ENCODE data around the gene PODNL1. TPM values are rescaled to one million over a fixed set of nuclear protein-coding genes. Genes with fewer than 3 reads are reported as not detected.
A peak's percentile ranks its signal among the peaks of the same experiment; 100 is the strongest.

PODNL1 gene
- total and polyA plus RNA-seq, 8 donors, result 1.3 to 17.9 (median 1.7) TPM

GRCh38 chr19:13917888-13918406 is 20.3 kb downstream of the PODNL1 start:
- no peak overlapping the region for H3K27ac ChIP-seq
- no peak overlapping the region for H3K4me3 ChIP-seq
- peaks cover 0 to 5% of the 10 kb centered on the region in 2 donors for H3K4me1 ChIP-seq
- intact Hi-C loops (cut with DNase I), result no loop called here
- H3K36me3 ChIP-seq, result peaks cover 0 to 95% of the 10 kb centered on the region in 2 donors
- TF ChIP-seq CTCF (IDR thresholded peaks at IDR 0.05), result no peak
- DNase-seq (no peak), ATAC-seq (peak; percentile 13)
- H3K9me3 ChIP-seq, result peaks cover 0 to 6% of the 10 kb centered on the region in 2 donors
- H3K27me3 ChIP-seq, result no peaks in the 10 kb centered on the region

- H3K27ac ChIP-seq, result no peak overlapping the region
- no peak for ATAC-seq
- no peak overlapping the region for H3K4me3 ChIP-seq
- TF ChIP-seq CTCF (IDR thresholded peaks at IDR 0.05), result no peak
- peaks cover 0 to 87% of the 10 kb centered on the region in 2 donors for H3K36me3 ChIP-seq
- no peak for DNase-seq
- peaks cover 0 to 5% of the 10 kb centered on the region in 2 donors for H3K4me1 ChIP-seq
- intact Hi-C loops (cut with DNase I), result no loop called here
- no peaks in the 10 kb centered on the region for H3K9me3 ChIP-seq
- no peaks in the 10 kb centered on the region for H3K27me3 ChIP-seq
Measured at GRCh38 chr19:13914777-13915176, 23.4 kb downstream of the PODNL1 start.

DNA sequence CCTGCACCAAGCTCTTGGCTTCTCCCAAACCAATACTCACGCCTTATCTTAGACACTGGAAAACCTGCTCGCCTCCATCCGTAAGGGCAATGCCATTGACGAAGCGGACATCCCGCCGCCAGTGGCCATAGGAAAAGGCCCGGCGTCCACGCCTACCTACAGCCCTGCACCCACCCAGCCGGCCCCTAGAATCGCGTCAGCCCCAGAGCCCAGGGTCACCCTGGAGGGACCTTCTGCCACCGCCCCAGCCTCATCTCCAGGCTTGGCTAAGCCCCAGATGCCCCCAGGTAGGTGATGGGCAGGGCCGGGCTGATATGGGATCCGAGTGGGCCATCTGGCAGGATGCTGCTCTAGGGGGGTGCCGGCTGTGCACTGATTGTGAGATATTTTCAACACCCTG is 24.9 kb downstream of the PODNL1 start:
- H3K9me3 ChIP-seq, result no peaks in the 10 kb centered on the region
- no peak overlapping the region for H3K4me3 ChIP-seq
- no peak for ATAC-seq
- H3K27ac ChIP-seq, result no peak overlapping the region
- TF ChIP-seq CTCF (IDR thresholded peaks at IDR 0.05), result no peak
- no peak for DNase-seq
- peaks cover 0 to 79% of the 10 kb centered on the region in 2 donors for H3K36me3 ChIP-seq
- H3K4me1 ChIP-seq, result peaks cover 0 to 9% of the 10 kb centered on the region in 2 donors
- no peaks in the 10 kb centered on the region for H3K27me3 ChIP-seq
- intact Hi-C loops (cut with DNase I), result no loop called here

DNA sequence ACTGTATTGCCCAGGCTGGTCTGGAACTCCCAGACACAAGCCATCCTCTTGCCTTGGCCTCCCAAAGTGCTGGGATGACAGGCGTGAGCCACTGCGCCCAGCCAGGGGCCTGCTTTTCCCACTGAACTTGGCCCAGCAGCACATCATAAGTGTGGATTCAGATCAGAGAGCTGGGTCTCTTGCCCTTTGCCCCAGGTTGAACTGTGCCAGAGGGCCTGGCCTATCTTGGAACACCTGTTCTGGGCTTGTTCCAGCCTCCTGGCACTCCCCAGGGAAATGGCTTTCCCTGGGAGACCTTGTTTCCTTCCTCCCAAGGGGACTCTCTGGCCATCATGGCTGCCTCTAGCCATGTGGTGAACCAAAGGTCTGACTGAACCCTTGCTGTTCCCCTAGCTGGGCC is 28.8 kb downstream of the PODNL1 start:
- no peak overlapping the region for H3K4me3 ChIP-seq
- TF ChIP-seq CTCF (IDR thresholded peaks at IDR 0.05), result no peak

GRCh38 chr19:13908674-13909073 is 29.5 kb downstream of the PODNL1 start:
- H3K4me1 ChIP-seq, result peaks cover 3 to 26% of the 10 kb centered on the region in 2 donors
- H3K27ac ChIP-seq, result no peak overlapping the region
- intact Hi-C loops (cut with DNase I), result no loop called here
- H3K36me3 ChIP-seq, result peaks cover 0 to 37% of the 10 kb centered on the region in 2 donors
- ATAC-seq, result no peak
- no peaks in the 10 kb centered on the region for H3K27me3 ChIP-seq
- no peak for TF ChIP-seq CTCF (IDR thresholded peaks at IDR 0.05)
- no peak for DNase-seq
- no peaks in the 10 kb centered on the region for H3K9me3 ChIP-seq
- H3K4me3 ChIP-seq, result no peak overlapping the region

More for the DNA sequence above, 28.8 kb downstream of the PODNL1 start:
- ATAC-seq (no peak), DNase-seq (no peak)
- Histone ChIP-seq H3K4me1 (peaks cover 3 to 26% of the 10 kb centered on the region in 2 donors), H3K27me3 (no peaks in the 10 kb centered on the region), H3K9me3 (no peaks in the 10 kb centered on the region), H3K36me3 (peaks cover 0 to 44% of the 10 kb centered on the region in 2 donors), H3K27ac (no peak overlapping the region)
- intact Hi-C loops (cut with DNase I), result no loop called here

All from left lung (tissue), 10 donors.